K562 (cell line): ENCODE measurements around the gene HRG. TPM values are rescaled to one million over a fixed set of nuclear protein-coding genes. Genes with fewer than 3 reads are reported as not detected.

Experiments
- ATF2 ChIP-seq: sonication (generic); formaldehyde crosslinking; IDR thresholded peaks from 2 replicates; pipeline ENCODE4 v1.8.1; 2022; ENCODE audit warnings: missing genetic modification reagents
- CUX1 ChIP-seq: fragments of 200-800 bp; sonication (Bioruptor generic); IDR thresholded peaks from 2 replicates; pipeline ENCODE4 v1.6.1; 2016; ENCODE audit warnings: missing genetic modification characterization, missing compliant biosample characterization
- HDAC8 ChIP-seq: fragments of 450-650 bp; IDR thresholded peaks from 2 replicates; pipeline ENCODE4 v1.6.1; 2016; ENCODE audit warnings: mild to moderate bottlenecking, missing genetic modification characterization, moderate library complexity, missing compliant biosample characterization
- HEY1 ChIP-seq: fragments of 250-450 bp; sonication (Bioruptor Pico); IDR thresholded peaks from 2 replicates; pipeline ENCODE4 v1.5.0; 2020; ENCODE audit warnings: mild to moderate bottlenecking, moderate library complexity, borderline replicate concordance
- HMG20A ChIP-seq: fragments of 450-650 bp; formaldehyde crosslinking; conservative IDR thresholded peaks from 2 replicates; pipeline ENCODE4 v1.4.0; 2020; ENCODE audit warnings: mild to moderate bottlenecking, mixed read lengths
- JUN ChIP-seq, 2 experiments: sonication (generic) in 1 of 2; formaldehyde crosslinking in 1 of 2; IDR thresholded peaks; 2 replicates each; pipeline versions ENCODE4 v1.6.1 to v1.8.0; 2012 to 2022; ENCODE audit warnings: borderline replicate concordance in 2 of 2, mild to moderate bottlenecking in 2 of 2, improper control_type of control experiment in 1 of 2, low read depth in 1 of 2, low read length in 1 of 2, missing genetic modification reagents in 1 of 2
- KHSRP ChIP-seq: fragments of 450-650 bp; IDR thresholded peaks from 2 replicates; pipeline ENCODE4 v1.6.1; 2017
- MEIS2 ChIP-seq: fragments of 450-650 bp; IDR thresholded peaks from 2 replicates; pipeline ENCODE4 v1.6.1; 2014; ENCODE audit warnings: mild to moderate bottlenecking; ENCODE audit not compliant: partially characterized antibody
- NR4A1 ChIP-seq, 2 experiments: fragments of 250-450 bp in 1 of 2; fragments of 450-650 bp in 1 of 2; sonication (Bioruptor Pico) in 1 of 2; IDR thresholded peaks; 2 replicates each; pipeline versions ENCODE4 v1.4.0 to v1.6.1; 2016 to 2020; ENCODE audit warnings: mild to moderate bottlenecking in 2 of 2, missing compliant biosample characterization in 1 of 2, missing genetic modification characterization in 1 of 2, moderate library complexity in 1 of 2
- NRF1 ChIP-seq, 2 experiments: fragments of 450-650 bp; IDR thresholded peaks in 1 of 2; conservative IDR thresholded peaks in 1 of 2; 2 replicates each; pipeline ENCODE4 v1.6.1; 2014; ENCODE audit warnings: mild to moderate bottlenecking in 2 of 2
- POLR2H ChIP-seq: IDR thresholded peaks from 2 replicates; pipeline ENCODE4 v1.6.1; 2016; ENCODE audit warnings: missing genetic modification characterization, low read depth, mild to moderate bottlenecking, control low read depth, missing compliant biosample characterization, moderate library complexity
- RBM22 ChIP-seq: fragments of 200-400 bp; formaldehyde crosslinking; IDR thresholded peaks from 2 replicates; pipeline ENCODE4 v1.6.1; 2018; ENCODE audit warnings: low read length, low read depth; ENCODE audit not compliant: poor library complexity, severe bottlenecking
- RHOXF2B ChIP-seq: fragments of 250-450 bp; sonication (Bioruptor Pico); conservative IDR thresholded peaks from 2 replicates; pipeline ENCODE4 v1.5.1; 2021
- THAP12 ChIP-seq: fragments of 250-450 bp; sonication (Bioruptor Pico); IDR thresholded peaks from 2 replicates; pipeline ENCODE4 v1.9.0; 2021; ENCODE audit warnings: mild to moderate bottlenecking, inconsistent platforms
- USF1 ChIP-seq: sonication (generic); formaldehyde crosslinking; IDR thresholded peaks from 2 replicates; pipeline ENCODE4 v1.9.0; 2022; ENCODE audit warnings: mild to moderate bottlenecking, missing genetic modification reagents
- ZKSCAN3 ChIP-seq: fragments of 250-450 bp; sonication (Bioruptor Pico); IDR thresholded peaks from 2 replicates; pipeline ENCODE4 v1.4.0; 2020
- ZNF23 ChIP-seq: fragments of 250-450 bp; sonication (Bioruptor Pico); IDR thresholded peaks from 2 replicates; pipeline ENCODE4 v1.4.0; 2020; ENCODE audit warnings: mild to moderate bottlenecking
- ZNF561 ChIP-seq: fragments of 450-650 bp; formaldehyde crosslinking; conservative IDR thresholded peaks from 2 replicates; pipeline ENCODE4 v1.4.0; 2020; ENCODE audit warnings: mild to moderate bottlenecking, moderate library complexity
- polyA plus RNA-seq, 8 experiments: library from polyadenylated mRNA; depleted of rRNA in 4 of 8; stranded (reverse) in 5 of 8; unstranded in 3 of 8; fragments of >200 nt; fragmentation: Nextera tagmentation in 2 of 8; fragmentation: Illumina TruSeq in 1 of 8; extraction: Ambion mirVana in 2 of 8; extraction: Trizol in 1 of 8; gene quantifications; 2 replicates each; pipeline versions ENCODE4 v1.2.1 to v1.2.3, GENCODE V29; 2011 to 2014; ENCODE audit warnings: inconsistent platforms in 1 of 8, missing spikeins in 1 of 8
- total RNA-seq, 7 experiments: library from RNA; depleted of rRNA in 6 of 7; stranded (reverse); fragments of >200 nt in 6 of 7; fragmentation: Illumina TruSeq in 2 of 7; extraction: Trizol in 2 of 7; gene quantifications; 2 replicates each; pipeline versions ENCODE4 v1.2.1 to v1.2.3, GENCODE V29; 2011 to 2021; ENCODE audit warnings: low replicate concordance in 1 of 7

The HRG gene
- total and polyA plus RNA-seq, 9 of the 15 experiments (the other 6 are each of a cell fraction or from before 2014, with no cell fraction given) = not detected

- TF ChIP-seq ZNF23 = no peak
- TF ChIP-seq USF1 (CRISPR knock-in tag) = no peak
- no peak for TF ChIP-seq HDAC8 (tag)
- no peak for TF ChIP-seq POLR2H
- no peak for TF ChIP-seq JUN (IDR thresholded peaks at IDR 0.05; ENCODE audit: borderline replicate concordance, low read depth, low read length)
- TF ChIP-seq JUN (CRISPR knock-in tag; IDR thresholded peaks at IDR 0.05; ENCODE audit: borderline replicate concordance) = no peak
- TF ChIP-seq CUX1 (CRISPR knock-in tag) = no peak
- TF ChIP-seq RBM22 = no peak
- TF ChIP-seq MEIS2 = peak; percentile 66
- no peak for TF ChIP-seq NRF1 (conservative IDR thresholded peaks at IDR 0.05 in 1 of 2, IDR thresholded peaks at IDR 0.05 in 1 of 2)
- no peak for TF ChIP-seq NR4A1 (CRISPR knock-in tag; IDR thresholded peaks at IDR 0.05)
- no peak for TF ChIP-seq NR4A1 (tag; IDR thresholded peaks at IDR 0.05)
- no peak for TF ChIP-seq RHOXF2B (CRISPR knock-in tag)
- TF ChIP-seq ZKSCAN3 (CRISPR knock-in tag) = no peak
- TF ChIP-seq HMG20A (CRISPR knock-in tag) = no peak
- no peak for TF ChIP-seq ZNF561 (CRISPR knock-in tag)
- no peak for TF ChIP-seq ATF2 (CRISPR knock-in tag)
- TF ChIP-seq KHSRP = no peak
- no peak for TF ChIP-seq HEY1 (CRISPR knock-in tag)
- no peak for TF ChIP-seq THAP12 (CRISPR knock-in tag)
Observed at GRCh38 chr3:186643493-186643892, 22.3 kb upstream of the HRG start (continued).
